Vagina (tissue), 2 donors: ENCODE results near the gene DTX1.

Experiments used
- CTCF ChIP-seq, 3 experiments: fragments of 450-650 bp in 2 of 3; fragments of 200-600 bp in 1 of 3; sonication (generic) in 1 of 3; IDR thresholded peaks; one replicate each; pipeline ENCODE4 v1.5.1; 2017 to 2019; ENCODE audit warnings: antibody characterized with exemption in 3 of 3, mild to moderate bottlenecking in 2 of 3, moderate library complexity in 2 of 3
- POLR2A ChIP-seq, 2 donors: fragments of 450-650 bp; IDR thresholded peaks; one replicate each; pipeline ENCODE4 v1.6.1; 2017; ENCODE audit warnings: antibody characterized with exemption in 2 of 2, mild to moderate bottlenecking in 2 of 2, moderate library complexity in 2 of 2
- POLR2AphosphoS5 ChIP-seq, 2 donors: sonication (generic); formaldehyde crosslinking; IDR thresholded peaks; one replicate each; pipeline ENCODE4 v1.9.0; 2017; ENCODE audit warnings: antibody characterized with exemption in 2 of 2, mild to moderate bottlenecking in 2 of 2, low read depth in 1 of 2; ENCODE audit not compliant: insufficient read depth in 1 of 2

- TF ChIP-seq CTCF (IDR thresholded peaks at IDR 0.05): no peak
- TF ChIP-seq POLR2A (IDR thresholded peaks at IDR 0.05): no peak
- TF ChIP-seq POLR2AphosphoS5 (IDR thresholded peaks at IDR 0.05; ENCODE audit: insufficient read depth in 1 of 2, low read depth in 1 of 2): no peak
These were observed 34.2 kb downstream of the DTX1 start for GRCh38 chr12:113090740-113091139.
